ENCODE measurements around the gene SVIL.

Gene SVIL

GRCh38 chr10:29642990-29643389, 8.2 kb upstream of the SVIL start:
- H3K4me3 Mint-ChIP-seq = no peak overlapping the region
- peaks cover 66% of the 10 kb centered on the region for H3K4me1 Mint-ChIP-seq
- TF ChIP-seq CTCF (IDR thresholded peaks at IDR 0.05) = no peak
- no peak for DNase-seq
- H3K27me3 Mint-ChIP-seq (ENCODE audit: low read depth, poor library complexity) = peaks cover 5% of the 10 kb centered on the region
- H3K27ac Mint-ChIP-seq = no peak overlapping the region
- H3K36me3 Mint-ChIP-seq (ENCODE audit: low read depth) = peaks cover 25% of the 10 kb centered on the region
- H3K9me3 Mint-ChIP-seq = peaks cover 7% of the 10 kb centered on the region

DNA sequence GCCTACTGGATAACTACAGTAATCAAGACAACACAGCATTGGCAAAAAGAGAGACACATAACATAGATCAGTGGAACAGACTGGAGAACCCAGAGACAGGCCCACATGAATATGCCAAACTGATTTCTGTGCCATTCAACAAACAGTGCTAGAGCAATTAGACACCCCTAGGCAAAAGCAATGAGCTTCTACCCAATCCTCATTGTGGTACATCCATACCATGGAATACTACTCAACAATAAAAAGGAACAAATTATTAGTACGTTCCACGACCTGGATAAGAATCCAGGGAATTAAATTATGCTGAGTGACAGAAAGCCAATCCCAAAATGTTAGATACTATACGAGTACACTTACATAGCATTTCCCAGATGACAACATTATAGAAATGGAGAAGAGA, 2.8 kb upstream of the SVIL start:
- Mint-ChIP-seq H3K36me3 (ENCODE audit: low read depth) (peaks cover 28% of the 10 kb centered on the region), H3K9me3 (peaks cover 13% of the 10 kb centered on the region), H3K27me3 (ENCODE audit: low read depth, poor library complexity) (no peaks in the 10 kb centered on the region), H3K27ac (no peak overlapping the region), H3K4me1 (peaks cover 48% of the 10 kb centered on the region), H3K4me3 (no peak overlapping the region)
- DNase-seq = no peak
- no peak for TF ChIP-seq CTCF (IDR thresholded peaks at IDR 0.05)

DNA sequence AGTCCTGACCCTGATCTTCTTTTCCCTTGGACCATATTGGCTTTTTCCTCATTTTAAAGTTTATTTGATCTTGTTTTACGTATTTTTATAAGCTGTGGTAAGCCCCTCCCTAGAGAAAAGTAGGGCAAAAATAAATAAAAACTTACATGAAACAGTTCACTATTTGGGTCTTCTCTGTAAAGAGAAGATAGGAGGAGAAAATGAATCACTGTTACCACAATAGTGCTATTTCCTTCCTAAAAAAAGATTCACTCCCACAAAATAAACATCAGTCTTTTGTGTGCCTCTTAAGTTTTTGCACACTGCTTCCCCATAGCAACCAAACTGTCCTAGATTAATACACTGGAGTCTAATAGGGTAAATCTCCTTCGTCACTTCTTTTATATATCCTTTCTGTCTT, 1.4 kb upstream of the SVIL start:
- peaks cover 29% of the 10 kb centered on the region for H3K36me3 Mint-ChIP-seq (ENCODE audit: low read depth)
- H3K4me3 Mint-ChIP-seq = peak overlapping the region; percentile 1
- no peak overlapping the region for H3K27ac Mint-ChIP-seq
- TF ChIP-seq CTCF (IDR thresholded peaks at IDR 0.05) = no peak
- peaks cover 13% of the 10 kb centered on the region for H3K9me3 Mint-ChIP-seq
- DNase-seq = no peak
- peaks cover 41% of the 10 kb centered on the region for H3K4me1 Mint-ChIP-seq
- H3K27me3 Mint-ChIP-seq (ENCODE audit: low read depth, poor library complexity) = peaks cover under 1% of the 10 kb centered on the region

GRCh38 chr10:29635711-29636144, 957 bp upstream of the SVIL start:
- Mint-ChIP-seq H3K27me3 (ENCODE audit: low read depth, poor library complexity) (peaks cover 3% of the 10 kb centered on the region), H3K27ac (peak overlapping the region; percentile 83), H3K36me3 (ENCODE audit: low read depth) (peaks cover 32% of the 10 kb centered on the region), H3K4me3 (peak overlapping the region; percentile 75), H3K4me1 (peaks cover 46% of the 10 kb centered on the region), H3K9me3 (peaks cover 13% of the 10 kb centered on the region)
- TF ChIP-seq CTCF (IDR thresholded peaks at IDR 0.05) = no peak
- peak; percentile 40 for DNase-seq

DNA sequence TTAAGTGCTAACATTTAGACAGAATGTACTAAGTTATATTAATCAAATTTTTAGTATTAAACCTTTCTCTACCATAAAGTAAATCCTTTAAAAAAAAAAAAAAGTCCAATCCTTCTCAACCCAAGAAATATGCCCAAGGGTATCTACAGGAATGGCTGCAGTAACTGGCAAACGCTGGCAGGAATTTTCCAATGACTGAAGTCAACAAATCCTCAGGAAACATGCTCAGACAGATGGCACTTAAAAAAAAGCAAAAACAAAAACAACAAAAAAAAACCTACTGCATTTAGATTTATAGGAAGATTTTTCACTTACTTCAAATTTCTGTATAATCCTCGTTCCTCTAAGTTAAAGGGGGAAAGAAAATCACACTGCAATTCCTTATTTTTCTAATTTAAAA, 666 bp downstream of the SVIL start:
- Mint-ChIP-seq H3K27me3 (ENCODE audit: low read depth, poor library complexity) (peaks cover 3% of the 10 kb centered on the region), H3K9me3 (peaks cover 6% of the 10 kb centered on the region), H3K27ac (peak overlapping the region; percentile 93), H3K4me3 (peak overlapping the region; percentile 75), H3K4me1 (peaks cover 49% of the 10 kb centered on the region), H3K36me3 (ENCODE audit: low read depth) (peaks cover 20% of the 10 kb centered on the region)
- DNase-seq = no peak
- no peak for TF ChIP-seq CTCF (IDR thresholded peaks at IDR 0.05)

- peak overlapping the region; percentile 72 for H3K27ac Mint-ChIP-seq
Measured at GRCh38 chr10:29631049-29631339, 3.8 kb downstream of the SVIL start.

More at GRCh38 chr10:29631049-29631339, 3.8 kb downstream of the SVIL start:
- H3K4me1 Mint-ChIP-seq = peaks cover 47% of the 10 kb centered on the region
- H3K36me3 Mint-ChIP-seq (ENCODE audit: low read depth) = peaks cover 10% of the 10 kb centered on the region
- no peaks in the 10 kb centered on the region for H3K9me3 Mint-ChIP-seq
- H3K27me3 Mint-ChIP-seq (ENCODE audit: low read depth, poor library complexity) = peaks cover 3% of the 10 kb centered on the region
- no peak overlapping the region for H3K4me3 Mint-ChIP-seq
- no peak for TF ChIP-seq CTCF (IDR thresholded peaks at IDR 0.05)
- no peak for DNase-seq

All from nephron progenitor cell (in vitro differentiated cells).